EL (cell line): ENCODE measurements around the gene MYL10.
"Not testable (repeated sequence)": the region's sequence is repeated elsewhere in the genome, so short reads cannot be mapped to it uniquely, and the experiment has no call there.

Experiments
- DNase-seq: peaks from one replicate; pipeline ENCODE4 v3.0.0-alpha.2; 2016

MYL10 gene

DNA sequence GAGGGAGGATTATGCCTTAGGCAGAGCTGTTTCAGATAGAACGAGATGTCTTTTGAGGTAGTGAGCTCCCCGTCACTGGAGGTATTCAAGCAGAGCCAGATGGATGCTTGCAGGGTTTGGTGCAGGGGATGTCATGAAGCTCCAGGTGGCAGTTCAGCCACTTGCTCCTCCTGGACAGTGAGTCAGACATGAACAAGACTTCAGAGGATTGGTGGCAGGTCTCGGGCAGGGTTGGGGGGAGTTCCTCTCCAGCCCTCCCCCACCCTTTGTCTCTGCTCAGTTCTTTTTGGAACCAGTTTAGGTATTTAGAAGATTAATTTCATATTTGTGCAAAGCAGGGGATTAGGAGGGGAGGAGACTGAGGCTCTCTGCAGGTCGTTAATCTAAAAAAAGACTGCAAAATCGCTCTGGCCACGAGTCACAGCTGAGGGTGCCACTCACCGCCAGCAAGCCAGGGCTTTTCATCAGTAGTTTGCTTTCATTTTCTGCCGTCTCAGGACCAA is 21.5 kb upstream of the MYL10 start:
- DNase-seq = peak; percentile 20

DNA sequence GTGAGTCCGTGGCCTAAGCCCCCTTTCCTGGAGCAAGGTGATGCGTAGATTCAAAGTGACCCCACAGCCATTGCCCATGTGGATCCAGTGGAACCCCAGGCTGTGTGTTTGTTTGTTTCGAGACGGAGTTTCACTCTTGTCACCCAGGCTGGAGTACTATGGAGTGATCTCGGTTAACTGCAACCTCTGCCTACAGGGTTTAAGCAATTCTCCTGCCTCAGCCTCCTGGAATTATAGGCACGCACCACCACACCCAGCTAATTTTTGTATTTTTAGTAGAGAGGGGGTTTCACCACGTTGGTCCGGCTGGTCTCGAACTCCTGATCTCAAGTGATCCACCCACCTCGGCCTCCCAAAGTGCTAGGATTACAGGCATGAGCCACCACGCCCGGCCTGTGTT is 18.8 kb upstream of the MYL10 start:
- DNase-seq = not testable (repeated sequence)

DNA sequence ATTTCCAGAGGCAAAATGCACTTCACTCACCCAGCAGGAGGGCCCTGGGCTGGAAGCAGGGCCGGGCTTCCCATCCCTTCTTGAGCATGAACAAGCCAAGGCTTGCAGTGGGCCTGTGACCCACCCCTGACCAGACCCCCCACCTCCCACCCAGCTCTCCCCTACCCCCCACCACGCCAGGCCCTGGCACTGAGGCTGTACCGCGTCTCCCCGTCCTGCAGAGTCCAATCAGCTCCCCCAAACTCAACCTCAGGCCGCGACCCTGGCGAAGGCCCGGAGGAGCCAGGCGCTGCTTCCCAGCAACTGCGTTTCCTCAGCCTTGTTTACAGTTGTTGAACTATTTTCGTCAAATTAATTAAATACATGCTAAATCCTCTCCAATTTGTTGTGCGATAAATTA is 16.9 kb upstream of the MYL10 start:
- no peak for DNase-seq

DNA sequence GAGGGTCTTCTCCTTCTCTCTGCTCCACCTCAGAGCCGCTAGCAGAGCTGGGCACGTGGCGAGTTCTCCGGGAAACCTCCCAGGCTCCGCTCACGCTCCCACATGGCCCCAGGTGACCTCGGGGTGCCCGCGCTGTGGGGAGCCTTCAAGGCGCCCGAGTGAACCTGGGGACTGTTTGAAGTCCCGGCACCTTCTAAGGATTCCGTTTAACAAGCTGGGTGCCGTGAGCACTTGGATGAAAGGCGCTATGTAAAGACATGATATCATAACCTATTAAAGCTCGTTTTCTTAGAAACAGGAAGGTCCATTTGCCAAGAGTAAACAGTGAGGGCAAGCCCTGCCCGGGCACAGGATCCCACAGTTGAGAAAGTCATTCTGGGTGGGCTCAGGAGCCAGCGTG is 15.8 kb upstream of the MYL10 start:
- no peak for DNase-seq

DNA sequence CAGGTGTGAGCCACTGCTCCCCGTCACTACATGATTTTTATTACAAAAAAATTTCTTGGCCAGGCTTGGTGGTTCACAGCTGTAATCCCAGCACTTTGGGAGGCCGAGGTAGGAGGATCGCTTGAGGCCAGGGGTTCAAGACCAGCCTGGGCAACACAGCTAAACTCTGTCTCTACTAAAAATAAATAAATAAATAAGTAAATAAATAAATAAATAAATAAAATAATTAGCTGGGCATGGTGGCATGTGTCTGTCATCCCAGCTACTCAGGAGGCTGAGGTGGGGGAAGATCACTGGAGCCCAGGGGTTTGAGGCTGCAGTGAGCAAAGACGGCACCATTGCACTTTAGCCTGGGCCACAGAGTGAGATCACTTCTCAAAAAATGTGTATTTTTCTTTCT is 10.0 kb upstream of the MYL10 start:
- not testable (repeated sequence) for DNase-seq

DNA sequence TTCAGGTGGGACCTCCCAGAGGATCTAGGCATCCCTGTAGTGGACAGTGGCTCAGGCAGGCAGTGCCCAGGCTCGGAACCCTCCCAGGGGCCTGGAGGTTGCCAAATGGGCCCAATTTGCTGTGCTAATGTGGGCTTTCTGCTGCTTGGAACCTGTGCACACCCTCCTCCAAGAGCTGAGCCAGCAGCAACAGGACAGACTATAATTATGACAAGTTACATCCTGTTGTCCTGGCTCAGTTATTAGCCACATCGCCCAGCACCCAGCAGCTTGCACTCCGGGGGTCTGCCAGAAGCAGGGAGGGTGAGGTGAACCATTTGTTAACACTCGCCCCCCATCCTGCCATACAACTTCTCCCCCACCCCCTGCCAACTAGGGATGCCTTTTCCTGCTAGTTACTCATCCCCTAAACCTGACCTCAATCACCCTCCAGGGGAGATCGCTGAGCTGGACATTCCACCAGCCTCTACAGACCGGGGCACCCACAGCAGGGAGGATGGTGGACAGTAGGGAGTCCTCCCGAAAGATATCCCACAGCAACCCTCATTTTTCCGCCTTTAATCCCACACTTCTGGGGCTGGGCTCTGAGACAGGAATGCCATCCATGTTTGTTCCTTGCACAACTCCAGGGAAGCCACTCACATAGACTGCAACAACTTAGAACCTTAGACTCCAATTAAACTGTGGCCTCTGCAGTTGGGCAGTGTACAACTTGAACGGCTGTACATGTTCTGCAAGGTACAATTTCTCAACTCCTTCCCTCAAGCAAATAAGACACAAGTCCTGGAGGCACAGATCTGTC is 7.9 kb upstream of the MYL10 start:
- peak; percentile 46 for DNase-seq

DNA sequence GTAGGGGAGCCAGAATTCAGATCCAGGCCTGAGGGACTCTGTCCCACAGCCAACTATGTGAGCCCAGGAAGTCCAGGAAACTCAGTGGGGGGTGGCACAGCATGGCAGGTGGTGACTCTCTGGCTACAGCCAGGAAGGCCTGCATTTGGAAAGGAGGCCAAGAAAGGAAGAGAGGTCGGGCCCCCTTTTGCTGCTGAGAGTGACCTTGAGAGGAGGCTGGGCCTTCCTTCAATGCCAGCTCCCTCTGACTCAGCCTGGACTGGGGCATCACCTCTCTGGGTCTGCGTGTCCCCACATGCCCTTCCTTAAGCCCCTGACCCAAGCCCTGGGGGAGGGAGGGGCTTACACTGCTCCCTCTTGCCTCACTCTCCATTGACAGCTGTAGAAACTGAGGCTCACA is 6.4 kb upstream of the MYL10 start:
- no peak for DNase-seq

DNA sequence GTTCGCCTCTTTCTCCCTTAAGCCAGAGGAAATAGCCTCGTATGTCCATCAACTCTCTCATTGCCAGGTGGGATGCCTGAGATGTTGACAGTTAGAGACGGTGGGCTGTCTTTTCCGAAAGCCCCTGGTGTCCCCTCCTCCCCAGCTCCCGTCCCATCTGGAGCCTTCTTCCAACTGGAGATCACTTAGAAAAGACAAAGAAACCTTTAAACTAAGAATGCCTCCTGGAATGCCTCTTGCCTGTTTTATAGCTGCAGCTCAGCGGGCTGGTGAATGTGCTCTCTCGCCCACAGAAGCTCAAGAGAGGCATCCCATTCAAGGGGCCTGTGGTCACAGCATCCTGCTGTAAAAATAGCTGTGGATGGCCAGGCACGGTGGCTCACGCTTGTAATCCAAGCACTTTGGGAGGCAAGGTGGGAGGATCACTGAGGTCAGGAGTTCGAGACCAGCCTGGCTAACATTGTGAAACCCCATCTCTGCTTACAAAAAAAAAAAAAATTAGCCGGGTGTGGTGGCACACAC is 5.2 kb upstream of the MYL10 start:
- DNase-seq = no peak

DNA sequence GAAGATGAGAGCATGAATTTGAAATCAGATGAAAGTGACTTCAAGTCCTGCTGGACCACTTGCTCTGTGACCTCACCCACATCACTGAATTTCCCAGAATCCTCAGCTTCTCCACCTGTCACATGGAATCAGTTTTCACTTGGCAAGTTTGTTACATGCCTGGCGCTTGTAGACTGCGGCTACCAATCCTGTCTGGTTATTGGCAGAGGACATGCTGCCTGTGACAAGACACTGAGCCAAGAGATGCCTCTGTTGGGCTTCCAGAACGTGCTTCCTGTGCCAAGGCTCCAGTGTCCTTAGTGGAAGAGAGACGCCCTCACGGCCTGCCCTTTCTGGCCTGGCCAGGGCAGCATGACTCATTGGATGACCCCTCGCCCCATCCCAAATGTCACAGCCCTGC is 4.4 kb upstream of the MYL10 start:
- no peak for DNase-seq

DNA sequence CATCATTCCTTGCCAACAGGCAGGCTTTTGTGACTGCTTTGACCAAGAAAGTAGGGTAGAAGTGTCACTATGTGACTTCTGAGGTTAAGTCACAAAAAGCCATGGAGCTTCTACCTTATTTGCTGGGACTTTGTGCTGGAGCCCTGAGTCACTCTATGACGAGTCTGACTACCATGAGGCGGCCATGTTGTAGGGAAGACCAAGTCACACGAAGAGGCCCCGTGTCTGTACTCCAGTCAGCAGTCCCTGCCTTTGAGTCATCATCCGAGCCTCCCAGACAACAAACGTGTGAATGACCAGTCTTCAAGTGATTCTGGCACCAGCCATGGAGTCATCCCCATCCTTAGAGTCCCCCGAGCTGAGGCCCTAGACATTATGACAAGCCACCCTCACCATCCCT is 3.5 kb upstream of the MYL10 start:
- DNase-seq = peak; percentile 23

DNA sequence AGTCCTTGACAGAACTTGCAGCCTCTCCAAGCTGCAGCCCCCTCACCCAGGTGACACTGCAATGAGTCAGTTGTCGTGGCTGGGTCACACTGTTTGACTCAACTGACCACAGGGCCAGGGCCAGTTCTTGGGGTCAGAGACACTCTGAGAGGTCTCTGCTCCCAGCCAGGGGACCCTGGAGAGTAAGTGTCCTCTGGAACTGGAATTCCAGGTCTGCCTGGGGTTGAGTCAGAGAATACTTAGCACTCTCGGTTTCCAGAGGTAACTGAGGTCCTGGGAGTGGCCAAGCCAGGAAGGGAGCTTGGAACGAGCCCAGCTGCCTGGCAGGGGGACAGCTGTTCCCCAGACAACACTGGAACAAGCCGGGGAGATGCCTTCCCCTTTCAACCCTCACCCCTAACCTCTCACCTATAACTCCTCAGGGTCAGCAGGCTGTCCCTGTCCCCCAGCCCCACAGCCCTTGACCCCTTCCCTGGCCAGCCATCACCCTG is 2.2 kb upstream of the MYL10 start:
- DNase-seq = peak; percentile 49

DNA sequence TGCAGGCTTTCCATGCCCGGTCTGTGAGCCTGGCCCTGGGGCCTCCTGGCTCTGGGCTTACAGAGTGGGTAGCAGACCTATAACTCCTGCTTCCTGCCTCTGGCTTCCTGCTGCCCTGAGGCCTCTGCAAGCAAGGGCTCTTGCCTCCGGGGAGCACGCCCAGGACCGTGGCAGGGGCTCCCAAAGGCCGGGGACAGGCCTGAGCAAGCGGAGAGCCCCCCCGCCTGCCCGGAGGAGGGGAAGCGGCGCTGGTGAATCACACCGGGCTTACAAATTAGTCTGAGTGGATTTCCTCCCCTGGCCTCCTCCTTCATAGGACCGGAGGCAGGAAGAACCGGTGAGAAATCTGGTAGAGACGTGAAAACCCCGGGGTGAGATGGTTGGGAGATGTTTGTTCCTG is 1.5 kb upstream of the MYL10 start:
- peak; percentile 84 for DNase-seq

DNA sequence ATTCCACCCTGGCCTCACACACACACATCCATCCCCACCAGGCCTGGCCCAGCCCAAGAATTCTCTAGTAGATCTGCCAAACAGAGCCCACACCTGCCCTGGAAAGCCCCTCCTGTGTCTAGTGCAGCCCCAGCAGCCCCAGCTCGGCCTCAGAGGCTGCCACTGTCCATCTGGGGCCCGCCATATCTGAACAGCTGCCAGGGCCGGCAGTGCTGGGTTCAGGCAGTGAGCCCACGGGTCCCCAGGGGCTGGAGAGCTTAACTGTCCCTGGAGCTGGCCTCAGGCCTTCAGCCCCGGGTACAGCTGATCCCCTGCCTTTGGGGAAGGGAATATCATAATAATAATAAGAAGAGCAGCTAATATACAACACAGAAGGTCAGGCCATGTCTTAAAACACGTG is 574 bp downstream of the MYL10 start:
- no peak for DNase-seq

DNA sequence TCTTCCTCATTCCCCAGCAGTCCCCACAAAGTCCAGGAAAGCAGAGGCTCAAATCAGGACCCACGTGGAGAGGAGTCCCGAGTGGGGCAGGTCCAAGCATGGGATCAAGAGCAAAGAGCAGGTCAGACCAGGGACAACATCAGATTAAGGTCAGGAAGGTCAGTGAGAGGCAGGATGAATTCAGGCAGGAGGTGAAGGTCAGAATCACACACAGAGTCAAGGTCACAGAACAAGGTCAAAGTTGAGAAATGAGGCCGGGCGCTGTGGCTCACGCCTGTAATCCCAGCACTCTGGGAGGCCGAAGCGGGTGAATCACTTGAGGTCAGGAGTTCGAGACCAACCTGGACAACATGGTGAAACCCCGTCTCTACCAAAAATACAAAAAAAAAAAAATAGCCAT is 2.3 kb downstream of the MYL10 start:
- no peak for DNase-seq

DNA sequence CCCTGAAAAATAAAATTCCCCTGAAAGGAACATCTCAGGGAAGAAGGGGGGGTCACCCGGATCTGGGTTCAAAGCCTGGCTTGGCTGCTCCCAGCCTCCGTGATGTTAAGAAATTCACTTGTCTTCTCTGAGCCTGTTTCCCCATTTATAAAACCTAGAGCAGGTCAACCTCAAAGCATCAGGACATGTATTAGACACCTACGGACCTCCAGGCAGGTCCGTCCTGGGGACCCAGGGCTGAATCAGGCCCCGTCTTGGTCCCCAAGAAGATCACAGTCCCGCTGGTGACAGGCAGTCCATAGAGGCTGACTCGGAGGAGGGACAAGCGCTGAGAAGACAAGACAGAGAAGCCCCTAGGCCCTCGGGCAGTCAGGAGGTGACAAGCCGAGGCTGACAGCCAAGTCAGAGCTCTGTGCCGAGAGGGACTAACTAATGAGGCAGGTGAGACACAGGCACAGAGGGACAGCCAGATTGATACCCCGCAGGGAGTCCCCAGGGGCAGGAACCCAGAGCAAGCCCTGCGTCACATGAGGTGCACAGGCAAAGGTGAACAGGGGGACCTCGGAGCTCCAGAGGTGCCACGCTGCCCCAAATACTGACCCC is 2.9 kb downstream of the MYL10 start:
- DNase-seq = no peak

DNA sequence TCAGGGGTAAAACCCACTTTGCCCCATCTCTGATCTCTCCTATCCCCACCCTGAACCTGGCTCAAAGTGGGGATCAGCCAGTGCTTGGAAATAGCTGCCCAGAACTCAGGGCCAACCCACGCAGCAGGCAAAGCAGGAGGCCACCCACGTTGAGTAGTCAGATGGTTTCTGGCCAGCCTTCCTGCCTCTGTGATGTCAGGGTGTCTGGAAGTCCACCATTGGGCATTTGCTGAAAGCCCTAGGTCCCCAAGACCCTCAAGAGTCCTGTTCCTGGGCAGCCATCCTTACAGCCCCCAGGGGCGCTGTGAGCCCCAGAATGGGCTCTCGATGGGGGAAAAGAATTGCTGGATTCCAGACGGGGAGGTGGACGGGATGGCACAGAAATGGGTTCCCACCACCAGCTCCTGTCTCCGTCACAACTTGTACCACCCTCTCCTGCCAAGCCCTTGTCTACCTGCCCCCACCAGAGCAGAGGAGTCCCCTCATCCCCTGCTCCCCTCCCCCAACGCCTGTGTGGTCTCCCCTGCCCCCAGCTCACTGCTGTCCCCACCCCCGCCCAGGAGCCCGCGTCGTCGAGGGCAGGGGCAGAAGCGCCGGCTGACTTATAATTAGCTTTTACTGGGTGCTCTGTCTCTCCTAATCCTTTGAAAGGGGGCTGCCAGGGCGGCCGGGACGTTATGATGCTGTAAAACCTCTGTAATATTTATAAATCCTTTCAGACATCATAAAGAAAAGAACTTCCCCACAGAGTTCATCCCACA is 3.9 kb downstream of the MYL10 start:
- peak; percentile 29 for DNase-seq

DNA sequence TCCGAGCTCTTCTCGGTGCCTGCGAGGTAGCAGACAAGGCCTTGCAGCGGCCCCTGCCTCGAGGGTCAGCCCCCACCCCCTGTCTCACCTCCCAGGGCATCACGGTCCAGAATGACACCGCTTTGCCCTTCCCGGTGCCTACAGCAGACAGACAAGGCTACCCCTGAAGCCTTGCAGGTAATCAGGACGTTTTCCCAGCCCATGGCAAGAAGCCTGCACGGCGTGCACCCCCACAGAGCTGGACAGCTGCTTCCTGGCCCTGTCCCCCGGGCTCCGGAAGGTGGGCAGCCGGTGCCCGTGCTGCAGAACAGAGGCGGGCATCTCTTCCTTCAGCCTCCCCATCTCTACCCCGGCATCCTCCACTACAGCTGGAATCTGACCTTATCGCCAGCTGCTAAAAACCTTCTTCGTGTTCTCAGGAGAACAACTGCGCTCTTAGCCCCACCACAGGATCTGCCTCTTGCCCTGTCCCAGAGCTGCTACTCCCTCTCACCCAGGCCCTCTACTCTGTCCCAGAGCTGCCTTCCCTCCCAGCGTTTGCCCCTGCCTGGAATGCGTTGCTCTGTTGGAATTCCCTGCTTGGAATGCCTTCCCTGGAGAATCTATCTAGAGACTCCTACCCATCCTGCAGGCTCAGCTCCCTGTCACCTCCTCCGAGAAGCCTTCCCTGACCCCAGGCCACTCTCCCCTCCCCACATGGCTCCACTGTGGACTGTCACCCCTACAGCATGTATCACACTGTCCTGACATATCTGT is 4.7 kb downstream of the MYL10 start:
- DNase-seq = no peak

DNA sequence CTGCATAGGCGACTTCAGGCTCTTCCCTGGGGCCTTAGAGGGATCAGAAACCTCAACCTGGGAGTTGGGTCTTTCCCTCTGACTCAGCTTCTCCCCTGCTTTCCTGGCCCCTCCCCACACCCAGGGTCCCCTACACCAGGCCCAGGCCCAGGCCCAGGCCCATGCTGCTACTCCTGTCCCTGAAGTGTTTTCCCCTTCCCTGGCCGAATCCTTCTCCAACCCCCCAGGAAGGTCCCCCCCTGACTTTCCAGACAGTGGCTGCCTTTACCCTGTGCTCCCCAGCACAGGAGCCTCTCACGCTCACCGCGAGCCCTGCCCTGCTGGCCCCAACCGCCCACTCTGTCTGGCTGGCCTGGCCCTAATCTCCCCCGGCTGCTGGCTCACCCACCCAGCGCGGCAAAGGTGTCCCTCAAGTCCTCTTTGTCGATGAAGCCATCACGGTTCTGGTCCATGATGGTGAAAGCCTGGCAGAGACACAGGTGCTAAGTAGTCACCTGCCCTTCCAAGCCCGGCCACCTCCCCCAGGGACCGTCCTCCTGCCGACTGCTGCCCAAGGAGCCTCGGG is 6.4 kb downstream of the MYL10 start:
- DNase-seq = no peak

DNA sequence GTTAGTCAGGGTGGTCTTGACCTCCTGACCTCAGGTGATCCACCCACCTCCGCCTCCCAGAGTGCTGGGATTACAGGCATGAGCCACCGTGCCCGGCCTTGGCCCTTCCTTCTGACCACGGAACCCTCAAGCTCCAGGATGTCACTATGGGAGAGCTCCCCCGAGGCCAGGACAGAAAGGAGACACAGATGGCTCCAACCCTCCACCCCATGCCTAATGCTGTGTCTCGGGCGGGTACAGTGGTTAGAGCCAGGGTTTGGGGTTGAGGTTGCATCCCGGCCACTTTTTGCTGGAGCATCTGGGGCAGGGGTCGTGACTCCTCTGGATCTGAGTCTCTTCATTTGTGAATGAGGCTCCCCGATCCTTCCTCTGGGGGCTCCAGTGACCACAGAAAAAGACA is 8.1 kb downstream of the MYL10 start:
- no peak for DNase-seq

DNA sequence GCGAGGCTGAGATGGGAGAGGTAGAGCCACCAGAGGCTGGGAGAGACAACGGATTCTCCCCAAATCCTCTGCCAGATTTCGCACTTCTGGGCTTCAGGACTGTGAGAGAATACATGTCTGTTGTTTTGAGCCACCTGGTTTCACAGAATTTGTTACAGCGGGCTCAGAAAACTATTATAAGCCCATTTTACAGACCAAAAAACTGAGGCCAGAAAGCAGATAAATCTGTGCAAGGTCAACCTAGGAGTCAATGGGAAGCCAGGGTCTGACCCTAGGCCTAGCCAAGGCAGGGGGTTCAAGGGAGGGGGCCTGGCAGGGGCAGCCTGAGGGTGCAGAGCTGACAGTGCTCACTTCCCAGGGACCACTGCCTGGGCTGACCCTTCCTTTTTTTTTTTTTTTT is 8.7 kb downstream of the MYL10 start:
- DNase-seq = no peak

DNA sequence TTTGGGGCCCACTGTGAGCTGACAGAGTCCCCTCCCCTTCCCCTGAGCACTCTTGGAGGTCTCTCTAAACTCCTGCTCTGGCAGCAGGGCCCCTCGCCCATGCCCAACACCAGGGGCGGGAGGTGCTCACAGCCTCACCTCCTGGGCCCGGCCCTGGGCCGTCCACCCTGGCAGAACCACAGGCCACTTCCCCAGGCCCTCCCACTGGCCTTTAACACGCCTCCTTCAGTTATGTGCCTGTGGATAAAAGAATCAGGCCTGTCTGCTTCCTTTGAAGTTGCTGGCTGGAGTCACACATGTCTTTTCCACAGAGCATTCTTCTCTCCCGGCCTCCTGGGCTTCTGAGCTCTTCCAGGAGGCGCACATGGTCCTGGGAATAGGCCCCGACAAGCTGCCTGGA is 10.2 kb downstream of the MYL10 start:
- peak; percentile 48 for DNase-seq

DNA sequence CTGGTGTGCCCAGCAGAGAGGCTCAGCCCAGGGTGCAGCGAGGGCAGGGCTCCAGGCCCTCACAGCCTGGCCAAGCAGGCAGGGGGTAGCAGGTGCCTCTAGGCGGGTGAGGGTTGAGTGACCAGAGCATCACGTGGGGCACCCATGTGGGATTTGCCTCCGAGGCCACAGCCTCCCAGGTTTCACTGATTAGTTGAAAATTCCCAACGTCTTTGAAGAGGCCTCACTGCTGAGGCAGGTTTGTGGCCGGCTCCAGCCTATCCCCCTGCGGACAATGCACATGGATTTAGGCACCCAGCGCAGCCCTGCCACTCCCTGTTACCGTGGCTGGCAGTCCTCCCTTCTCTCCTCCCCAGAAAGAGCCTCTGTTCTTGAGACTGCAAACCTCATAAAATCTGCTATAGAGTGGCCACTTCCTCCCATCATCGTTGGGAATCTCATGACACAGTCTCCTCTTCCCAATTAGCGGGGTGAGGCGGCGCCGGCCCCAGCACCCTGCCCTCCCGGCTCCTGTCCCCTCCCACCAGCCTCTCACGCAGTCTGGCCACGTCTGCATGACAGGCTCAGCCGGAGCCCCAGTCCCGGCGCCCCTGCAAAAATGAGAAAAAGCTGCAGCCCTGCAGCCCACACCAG is 10.8 kb downstream of the MYL10 start:
- peak; percentile 79 for DNase-seq
